H1 (cell line): ENCODE data around the gene FRK. TPM values are rescaled to one million over a fixed set of nuclear protein-coding genes. Genes with fewer than 3 reads are reported as not detected.
A peak's percentile ranks its signal among the peaks of the same experiment; 100 is the strongest.

Source experiments
- CTCF ChIA-PET: fragments of 300-600 bp; sonication (Branson Sonifier 250); formaldehyde crosslinking; loops from one replicate; lab custom pipeline; 2021; ENCODE audit not compliant: partially characterized antibody; lab: Charles Lee
- POLR2A ChIA-PET: fragments of 300-600 bp; sonication (Branson Sonifier 250); formaldehyde crosslinking; loops from one replicate; lab custom pipeline; 2021; ENCODE audit warnings: inconsistent platforms; ENCODE audit not compliant: partially characterized antibody; lab: Charles Lee
- DNase-seq, 2 experiments: peaks; one replicate each; pipeline versions ENCODE4 v3.0.0 to v3.0.0-alpha.2; 2010 to 2022; ENCODE audit warnings: low spot score in 2 of 2, low read depth in 1 of 2, mixed read lengths in 1 of 2
- FAIRE-seq: peaks from 2 replicates; lab custom pipeline; 2011; peaks lifted over from hg19 to GRCh38; lab: Jason Lieb, UNC
- H2AFZ ChIP-seq: 2 replicates; pipeline ENCODE4 v1.8.1; 2012; ENCODE audit warnings: low read length, inconsistent platforms
- H2AK5ac ChIP-seq: 2 replicates; pipeline ENCODE4 v1.6.1; 2013; ENCODE audit warnings: low read depth, low read length
- H2BK120ac ChIP-seq: replicated peaks from 2 replicates; pipeline ENCODE3; 2013; ENCODE audit warnings: low read depth, low read length, inconsistent platforms
- H2BK12ac ChIP-seq: 2 replicates; pipeline ENCODE4 v1.6.1; 2013; ENCODE audit warnings: low read depth, low read length
- H2BK15ac ChIP-seq: 2 replicates; pipeline ENCODE4 v1.6.1; 2013; ENCODE audit warnings: low read length
- H2BK20ac ChIP-seq: 2 replicates; pipeline ENCODE4 v1.6.1; 2013; ENCODE audit warnings: low read length
- H2BK5ac ChIP-seq: 2 replicates; pipeline ENCODE4 v1.6.1; 2013; ENCODE audit warnings: low read depth, low read length
- H3K14ac ChIP-seq: 2 replicates; pipeline ENCODE4 v1.6.1; 2013; ENCODE audit warnings: inconsistent platforms; ENCODE audit not compliant: insufficient read length
- H3K18ac ChIP-seq: 2 replicates; pipeline ENCODE4 v1.6.1; 2013; ENCODE audit warnings: low read length; ENCODE audit errors: extremely low read depth
- H3K23ac ChIP-seq: 2 replicates; pipeline ENCODE4 v1.6.1; 2013; ENCODE audit warnings: inconsistent platforms; ENCODE audit not compliant: insufficient read length
- H3K23me2 ChIP-seq: 2 replicates; pipeline ENCODE4 v1.6.1; 2013; ENCODE audit warnings: low read depth, low read length
- H3K27ac ChIP-seq: 2 replicates; pipeline ENCODE4 v1.6.1; 2011; ENCODE audit warnings: low read depth, low read length, inconsistent platforms
- H3K27me3 ChIP-seq, 4 experiments: replicated peaks in 1 of 4; 1 replicate in 1 of 4; 2 replicates in 3 of 4; pipeline versions ENCODE4 v1.6.1 to v1.8.1; 2011 to 2013; ENCODE audit warnings: low read length in 3 of 4, mild to moderate bottlenecking in 3 of 4, inconsistent platforms in 2 of 4, mixed read lengths in 2 of 4, moderate library complexity in 1 of 4; ENCODE audit not compliant: control insufficient read depth in 3 of 4, insufficient read depth in 3 of 4; ENCODE audit errors: extremely low read depth in 1 of 4
- H3K36me3 ChIP-seq, 4 experiments: 2 replicates each; pipeline versions ENCODE4 v1.6.1 to v1.8.1; 2011 to 2013; ENCODE audit warnings: mild to moderate bottlenecking in 4 of 4, low read length in 3 of 4, moderate library complexity in 2 of 4, control low read depth in 1 of 4, inconsistent platforms in 1 of 4; ENCODE audit not compliant: insufficient read depth in 4 of 4, control insufficient read depth in 2 of 4
- H3K4ac ChIP-seq: replicated peaks from 2 replicates; pipeline ENCODE3; 2013; ENCODE audit warnings: low read length, low read depth, mixed read lengths, inconsistent platforms; ENCODE audit not compliant: insufficient read length
- H3K4me1 ChIP-seq, 4 experiments: replicated peaks in 1 of 4; 1 replicate in 1 of 4; 2 replicates in 3 of 4; pipeline versions ENCODE4 v1.6.1 to v1.8.1; 2011 to 2013; ENCODE audit warnings: low read length in 3 of 4, inconsistent platforms in 2 of 4, mixed read lengths in 1 of 4; ENCODE audit not compliant: insufficient read depth in 4 of 4, control insufficient read depth in 3 of 4
- H3K4me2 ChIP-seq, 2 experiments: 2 replicates each; pipeline versions ENCODE4 v1.6.1 to v1.8.1; 2011 to 2013; ENCODE audit warnings: low read depth in 2 of 2, low read length in 2 of 2, control low read depth in 1 of 2, inconsistent platforms in 1 of 2, mild to moderate bottlenecking in 1 of 2; ENCODE audit not compliant: insufficient read depth in 1 of 2
- H3K4me3 ChIP-seq, 4 experiments: fragments of 200-600, 300-600 bp in 1 of 4; sonication (generic), shearing (Covaris generic), sonication (Bioruptor Twin) in 1 of 4; 2 replicates each; pipeline versions ENCODE4 v1.5.1 to v1.8.1; 2011 to 2016; ENCODE audit warnings: low read length in 4 of 4, low read depth in 3 of 4, control low read depth in 2 of 4, inconsistent platforms in 2 of 4, mild to moderate bottlenecking in 2 of 4, mixed read lengths in 1 of 4, moderate library complexity in 1 of 4; ENCODE audit not compliant: insufficient read depth in 2 of 4; ENCODE audit errors: extremely low read depth in 1 of 4
- H3K56ac ChIP-seq: replicated peaks from 2 replicates; pipeline ENCODE3; 2013; ENCODE audit warnings: low read depth, mild to moderate bottlenecking, mixed read lengths, low read length, inconsistent platforms; ENCODE audit not compliant: insufficient read length
- H3K79me1 ChIP-seq: 2 replicates; pipeline ENCODE4 v1.6.1; 2013; ENCODE audit warnings: low read depth, low read length, control low read depth
- H3K79me2 ChIP-seq, 2 experiments: 2 replicates each; pipeline versions ENCODE4 v1.6.1 to v1.8.1; 2012 to 2013; ENCODE audit warnings: low read length in 2 of 2, mild to moderate bottlenecking in 2 of 2, inconsistent platforms in 1 of 2; ENCODE audit not compliant: insufficient read depth in 2 of 2, control insufficient read depth in 1 of 2
- H3K9ac ChIP-seq, 4 experiments: replicated peaks in 1 of 4; 1 replicate in 1 of 4; 2 replicates in 3 of 4; pipeline versions ENCODE4 v1.6.1 to v1.8.1; 2011 to 2013; ENCODE audit warnings: low read depth in 3 of 4, low read length in 3 of 4, control low read depth in 2 of 4, mild to moderate bottlenecking in 2 of 4, moderate library complexity in 2 of 4, inconsistent platforms in 1 of 4; ENCODE audit errors: extremely low read depth in 1 of 4
- H3K9me3 ChIP-seq, 2 experiments: 2 replicates each; pipeline versions ENCODE4 v1.6.1 to v1.8.1; 2012 to 2013; ENCODE audit warnings: mild to moderate bottlenecking in 2 of 2, moderate library complexity in 2 of 2, control low read depth in 1 of 2, inconsistent platforms in 1 of 2, low read depth in 1 of 2, low read length in 1 of 2, mixed read lengths in 1 of 2; ENCODE audit not compliant: insufficient read depth in 2 of 2
- H4K20me1 ChIP-seq, 2 experiments: replicated peaks in 1 of 2; 2 replicates each; pipeline versions ENCODE3 to v1.8.1; 2011 to 2013; ENCODE audit warnings: inconsistent platforms in 2 of 2, low read length in 2 of 2, mild to moderate bottlenecking in 1 of 2; ENCODE audit not compliant: insufficient read depth in 2 of 2, control insufficient read depth in 1 of 2
- H4K5ac ChIP-seq: 2 replicates; pipeline ENCODE4 v1.6.1; 2013; ENCODE audit warnings: low read length, low read depth, mixed read lengths, inconsistent platforms; ENCODE audit not compliant: insufficient read length
- H4K8ac ChIP-seq: 2 replicates; pipeline ENCODE4 v1.8.0; 2013; ENCODE audit warnings: mild to moderate bottlenecking, moderate library complexity, low read length, inconsistent platforms; ENCODE audit not compliant: insufficient read depth; ENCODE audit errors: extremely low read depth
- H4K91ac ChIP-seq: replicated peaks from 2 replicates; pipeline ENCODE3; 2013; ENCODE audit warnings: low read length, mixed read lengths, inconsistent platforms; ENCODE audit not compliant: insufficient read length
- BCL11A ChIP-seq, 2 experiments: IDR thresholded peaks; one replicate each; pipeline ENCODE4 v1.6.1; 2011; ENCODE audit warnings: low read depth in 2 of 2, low read length in 2 of 2, mild to moderate bottlenecking in 2 of 2
- CBX5 ChIP-seq: fragments of 300-800, 300-1000 bp; sonication (generic); IDR thresholded peaks from 2 replicates; pipeline ENCODE4 v1.7.1; 2016; ENCODE audit warnings: antibody characterized with exemption, low read length, low read depth
- CBX8 ChIP-seq: fragments of 300-800, 300-1000 bp; sonication (generic); IDR thresholded peaks from 2 replicates; pipeline ENCODE4 v1.7.1; 2016; ENCODE audit warnings: low read depth, low read length, borderline replicate concordance
- CREB1 ChIP-seq: IDR thresholded peaks from 2 replicates; pipeline ENCODE4 v1.6.1; 2012; ENCODE audit warnings: inconsistent platforms
- KDM1A ChIP-seq: fragments of 200-600, 300-600 bp; sonication (generic); IDR thresholded peaks from 2 replicates; pipeline ENCODE4 v1.7.1; 2016; ENCODE audit warnings: mild to moderate bottlenecking, low read length, borderline replicate concordance
- POU5F1 ChIP-seq: IDR thresholded peaks from 2 replicates; pipeline ENCODE4 v1.6.1; 2011; ENCODE audit warnings: low read depth, mild to moderate bottlenecking, low read length, moderate library complexity
- SRF ChIP-seq: IDR thresholded peaks from 2 replicates; pipeline ENCODE4 v1.6.1; 2011; ENCODE audit warnings: mild to moderate bottlenecking, low read depth, low read length, moderate library complexity
- TAF7 ChIP-seq: optimal IDR thresholded peaks from 2 replicates; pipeline ENCODE3; 2011; ENCODE audit warnings: low read depth, mild to moderate bottlenecking, inconsistent platforms, low read length, moderate library complexity, borderline replicate concordance
- ZNF274 ChIP-seq: IDR thresholded peaks from 2 replicates; pipeline ENCODE4 v1.7.0; 2012; ENCODE audit warnings: low read length, borderline replicate concordance; ENCODE audit errors: extremely low read depth
- WGBS, 2 experiments: shearing (Covaris generic) in 1 of 2; methylation state at CpG; one replicate each; pipeline versions ENCODE4 v1.1.6 to v1.1.7; 2013 to 2015; ENCODE audit warnings: low lambda C conversion rate in 2 of 2, mixed read lengths in 2 of 2, inconsistent platforms in 1 of 2, low coverage in 1 of 2, missing lambda C conversion rate in 1 of 2; ENCODE audit not compliant: insufficient replicate concordance in 2 of 2, insufficient coverage in 1 of 2, insufficient read length in 1 of 2; ENCODE audit errors: extremely low coverage in 1 of 2, missing lambda C conversion rate in 1 of 2; 5-methylcytosine and 5-hydroxymethylcytosine counted together
- polyA plus RNA-seq, 7 experiments: library from polyadenylated mRNA; depleted of rRNA in 3 of 7; stranded (reverse) in 5 of 7; unstranded in 2 of 7; fragments of >200 nt in 5 of 7; fragments of 200-250 nt in 2 of 7; gene quantifications; 1 replicate in 5 of 7; 2 replicates in 1 of 7; 4 replicates in 1 of 7; pipeline versions ENCODE4 v1.2.1 to v1.2.3, GENCODE V29; 2011 to 2013; ENCODE audit warnings: missing spikeins in 2 of 7, mixed read lengths in 2 of 7
- total RNA-seq: library from RNA; stranded (reverse); fragmentation: NEBNext Ultra II Directional; extraction: Animal tissue kit (Norgen Biotek cat#: 25700); gene quantifications from 2 replicates; pipeline ENCODE4 v1.2.1, GENCODE V29; 2021
- TF ChIP-seq, protein P1 (sequence below): IDR thresholded peaks from 2 replicates; pipeline ENCODE4 v1.6.1; 2012; ENCODE audit warnings: inconsistent platforms

Gene FRK
- total and polyA plus RNA-seq, 2 of the 8 experiments (the other 6 are each of a cell fraction or from before 2014, with no cell fraction given): 0.11 to 0.24 TPM

DNA sequence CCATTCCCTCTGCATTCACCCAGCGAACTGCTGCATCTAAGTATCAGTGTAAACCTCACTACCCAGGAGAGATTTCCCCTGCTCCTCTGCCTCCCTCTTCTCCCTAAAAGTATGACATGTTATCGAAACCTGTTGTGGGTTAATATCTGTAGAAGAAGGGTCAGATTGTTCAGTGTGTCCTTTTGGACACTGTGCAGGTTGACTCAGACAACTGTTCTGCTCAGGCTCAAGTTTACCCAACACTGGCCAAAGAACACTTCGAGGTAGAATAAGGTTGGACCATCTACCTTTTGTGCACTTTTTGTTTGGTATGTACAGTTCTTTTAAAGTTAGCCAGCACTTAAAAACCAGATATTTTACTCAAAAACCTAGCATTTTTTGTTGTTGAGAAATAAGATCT, 44.6 kb upstream of the FRK start:
- peaks cover 0 to 28% (median 20%) of the 10 kb centered on the region in 4 experiments for H3K4me1 ChIP-seq
- no peak overlapping the region for H2AFZ ChIP-seq
- no peak for FAIRE-seq
- H2BK15ac ChIP-seq: no peak overlapping the region
- H2BK12ac ChIP-seq: no peak overlapping the region
- peak overlapping the region; percentile 18 for H2BK120ac ChIP-seq
- no peaks in the 10 kb centered on the region; the same call in 1 of the 2 replicates for H3K79me1 ChIP-seq
- peak overlapping the region; percentile 13; the same call in 1 of the 2 replicates for H3K27ac ChIP-seq
- no peak for TF ChIP-seq KDM1A
- TF ChIP-seq CBX8: no peak
- TF ChIP-seq CBX5: no peak
- no peak for TF ChIP-seq BCL11A (IDR thresholded peaks at IDR 0.05; ENCODE audit: low read depth in 2 of 2, low read length in 2 of 2)
- TF ChIP-seq, protein P1, sequence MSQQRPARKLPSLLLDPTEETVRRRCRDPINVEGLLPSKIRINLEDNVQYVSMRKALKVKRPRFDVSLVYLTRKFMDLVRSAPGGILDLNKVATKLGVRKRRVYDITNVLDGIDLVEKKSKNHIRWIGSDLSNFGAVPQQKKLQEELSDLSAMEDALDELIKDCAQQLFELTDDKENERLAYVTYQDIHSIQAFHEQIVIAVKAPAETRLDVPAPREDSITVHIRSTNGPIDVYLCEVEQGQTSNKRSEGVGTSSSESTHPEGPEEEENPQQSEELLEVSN: no peak
- no peak for TF ChIP-seq CREB1
- TF ChIP-seq ZNF274: no peak
- no peak for TF ChIP-seq TAF7
- TF ChIP-seq POU5F1: no peak
- no peak for TF ChIP-seq SRF
- no peaks in the 10 kb centered on the region for H3K9me3 ChIP-seq
- H2AK5ac ChIP-seq: no peak overlapping the region
- peaks cover 5% of the 10 kb centered on the region for H3K23me2 ChIP-seq
- H4K20me1 ChIP-seq: no peaks in the 10 kb centered on the region
- ChIA-PET POLR2A (no interaction called here), CTCF (interaction anchor here (1.4 to 2.0 kb wide), 3 partner anchors 8 to 12 kb away, joined by 4 to 7 read pairs (median 6); no protein-coding TSS in a partner anchor)
- peaks cover 2 to 23% (median 9%) of the 10 kb centered on the region in 4 experiments; a peak in 7 of 8 replicates for H3K36me3 ChIP-seq
- peak overlapping the region in 1 of 4 experiments; percentile 39; a peak in 1 of 7 replicates for H3K9ac ChIP-seq
- DNase-seq: no peak
- no peak overlapping the region for H3K23ac ChIP-seq
- H2BK20ac ChIP-seq: 0 out of 2 replicates have a peak overlapping the region, but pooled peaks have one; percentile 16
- no peak overlapping the region for H3K18ac ChIP-seq
- peak overlapping the region; percentile 79 for H4K91ac ChIP-seq
- peaks cover 0 to 46% of the 10 kb centered on the region in 2 experiments; a peak in 2 of 4 replicates for H3K79me2 ChIP-seq
- no peak overlapping the region for H3K4ac ChIP-seq
- H2BK5ac ChIP-seq: no peak overlapping the region
- no peaks in the 10 kb centered on the region for H3K27me3 ChIP-seq
- H3K56ac ChIP-seq: no peak overlapping the region
- no peak overlapping the region for H3K14ac ChIP-seq
- 84% methylated on average over 3 of the region's 3 CpGs; no CpG with 5 or more reads in 1 of the 2 experiments for WGBS, 2 experiments
- peak overlapping the region; percentile 18 for H4K5ac ChIP-seq
- H3K4me2 ChIP-seq: peak overlapping the region; percentile 21 to 23; a peak in 2 of 4 replicates
- H3K4me3 ChIP-seq: no peak overlapping the region
- no peak overlapping the region for H4K8ac ChIP-seq
